AG08395 (cell line): ENCODE measurements around the gene ARHGAP25.

Source experiments
- DNase-seq: peaks from one replicate; pipeline ENCODE4 v3.0.0; 2012; ENCODE audit warnings: mixed read lengths, low spot score

Gene ARHGAP25

DNA sequence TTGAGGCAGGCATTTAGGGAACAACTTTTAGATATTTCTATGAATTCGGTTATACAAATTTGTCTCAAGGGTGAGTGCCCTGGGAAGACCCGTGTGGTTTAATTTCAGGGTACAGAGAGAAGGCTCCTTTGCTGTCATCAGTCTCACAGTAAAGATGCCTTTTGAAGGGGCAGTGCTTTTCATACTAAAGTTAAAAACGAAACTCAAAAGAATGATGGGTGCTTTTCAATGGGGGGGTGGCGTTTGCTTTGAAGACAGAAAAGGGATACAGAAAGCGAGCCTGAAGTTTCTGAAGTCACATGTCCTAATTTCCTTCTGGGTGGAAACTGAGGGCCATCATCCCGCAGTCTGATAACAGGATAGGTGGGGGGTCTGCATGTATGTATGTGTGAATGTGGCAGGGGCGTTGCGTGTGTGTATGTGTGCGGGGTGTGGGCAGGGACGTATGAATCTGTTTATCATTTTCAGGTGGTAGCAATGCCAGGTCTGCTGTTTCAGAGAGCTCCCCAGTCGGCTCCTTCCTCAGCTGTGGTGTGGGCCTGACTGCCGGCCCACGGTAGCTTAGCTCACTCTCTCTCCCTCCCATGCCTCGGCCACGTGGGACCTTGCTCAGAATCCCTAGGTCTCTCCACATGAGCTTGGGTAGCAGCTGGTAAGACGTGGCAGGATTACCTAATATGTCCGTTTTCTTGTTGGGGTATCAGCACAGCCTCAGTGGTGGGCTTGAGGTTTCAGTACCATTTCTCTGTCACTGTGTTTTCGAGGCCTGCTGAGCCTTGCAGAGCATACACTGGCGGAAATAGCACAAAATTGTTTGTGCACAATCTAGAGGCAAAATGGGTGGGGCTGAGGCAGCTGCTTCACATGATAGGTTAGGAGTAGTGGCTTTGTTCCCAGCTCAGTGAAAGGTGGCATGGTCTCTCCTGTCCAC, 32.7 kb downstream of the ARHGAP25 start:
- DNase-seq: no peak

DNA sequence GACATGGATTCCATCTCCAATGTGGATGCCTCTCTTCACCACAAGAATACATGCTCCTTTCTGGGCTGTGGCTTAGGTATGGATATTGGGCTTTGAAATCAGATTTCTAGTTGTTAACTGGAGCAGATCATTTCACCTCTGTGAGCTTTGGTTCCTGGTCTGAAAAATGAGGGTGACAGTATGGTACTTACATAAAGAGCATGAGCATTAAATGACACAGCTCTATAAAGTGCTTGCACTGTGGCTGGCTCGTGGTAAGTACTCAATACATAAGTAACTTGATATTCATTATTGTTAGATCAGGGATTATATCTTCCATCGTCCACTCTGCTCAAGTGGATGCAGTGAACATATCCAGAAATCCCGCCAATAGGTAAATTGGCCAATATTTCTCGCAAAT, 33.4 kb downstream of the ARHGAP25 start:
- DNase-seq: no peak

DNA sequence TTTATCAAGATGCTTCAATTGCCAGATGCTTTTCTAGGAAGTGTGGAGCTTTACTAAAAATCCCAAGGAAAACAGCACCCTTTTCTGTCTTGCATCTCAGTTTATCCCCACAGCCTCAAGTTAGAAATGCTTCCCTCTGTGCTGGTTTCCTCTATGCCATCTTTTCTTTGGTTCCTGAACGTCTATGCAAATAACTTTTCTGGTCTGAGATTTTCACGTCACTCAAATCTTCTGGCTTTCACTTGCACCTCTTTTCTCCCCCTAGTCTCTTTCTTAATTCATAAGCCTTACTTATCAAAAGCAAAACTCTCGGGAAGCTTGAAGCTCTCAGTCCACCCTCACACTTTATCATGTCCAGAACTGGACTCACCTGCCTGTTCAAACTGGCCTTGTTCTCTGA, 33.9 kb downstream of the ARHGAP25 start:
- DNase-seq: no peak

DNA sequence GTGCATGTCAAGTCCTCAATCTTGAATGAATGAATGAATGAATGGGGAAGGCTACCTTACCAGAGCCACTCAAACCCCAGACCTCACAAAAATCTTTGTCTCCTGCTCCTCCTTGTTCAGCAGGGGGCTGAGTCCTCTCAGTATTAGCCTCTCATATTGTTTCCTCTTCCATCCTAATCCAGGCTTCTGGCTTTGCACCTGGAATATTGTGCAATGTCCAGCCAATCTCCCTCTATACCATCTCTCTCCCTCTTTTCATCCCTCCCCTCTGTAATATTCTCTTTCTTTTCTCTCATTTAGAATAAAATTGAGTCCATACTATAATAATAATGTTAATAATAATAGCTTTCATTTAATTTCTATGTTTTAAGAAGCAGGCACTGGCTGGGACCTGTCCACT, 34.3 kb downstream of the ARHGAP25 start:
- DNase-seq: no peak

DNA sequence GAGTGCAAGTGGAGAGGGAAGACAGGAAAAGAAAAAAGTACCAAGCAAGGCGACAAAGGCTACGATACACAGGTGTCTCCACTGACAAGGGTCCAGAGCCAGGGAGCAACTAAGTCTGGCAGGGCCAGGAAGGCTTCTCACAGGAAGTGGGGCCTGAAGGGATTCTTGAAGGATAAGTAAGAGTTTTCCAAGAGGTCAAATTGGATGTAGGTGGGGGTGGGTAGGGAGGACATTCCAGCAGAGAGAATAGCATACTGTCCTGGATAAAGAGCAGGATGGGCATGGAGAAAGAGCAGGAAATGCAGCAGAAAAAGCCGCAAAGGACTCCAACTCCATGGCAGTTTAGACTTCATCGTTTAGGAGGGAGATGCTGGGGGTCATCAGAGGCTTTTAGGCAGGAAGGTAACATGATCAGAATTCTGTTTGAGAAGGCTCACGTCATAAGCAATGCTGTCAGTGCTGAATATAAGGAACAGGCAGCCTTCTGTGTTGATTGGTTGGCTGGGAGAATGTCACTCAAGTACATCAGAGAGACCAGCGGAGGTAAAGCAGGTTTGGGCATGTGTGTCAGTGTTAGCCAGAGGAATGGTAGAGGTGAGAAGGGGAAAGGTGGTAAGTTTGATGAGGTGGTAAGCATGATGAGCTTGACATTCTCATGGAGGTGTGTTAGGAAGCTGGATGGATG, 35.1 kb downstream of the ARHGAP25 start:
- no peak for DNase-seq

DNA sequence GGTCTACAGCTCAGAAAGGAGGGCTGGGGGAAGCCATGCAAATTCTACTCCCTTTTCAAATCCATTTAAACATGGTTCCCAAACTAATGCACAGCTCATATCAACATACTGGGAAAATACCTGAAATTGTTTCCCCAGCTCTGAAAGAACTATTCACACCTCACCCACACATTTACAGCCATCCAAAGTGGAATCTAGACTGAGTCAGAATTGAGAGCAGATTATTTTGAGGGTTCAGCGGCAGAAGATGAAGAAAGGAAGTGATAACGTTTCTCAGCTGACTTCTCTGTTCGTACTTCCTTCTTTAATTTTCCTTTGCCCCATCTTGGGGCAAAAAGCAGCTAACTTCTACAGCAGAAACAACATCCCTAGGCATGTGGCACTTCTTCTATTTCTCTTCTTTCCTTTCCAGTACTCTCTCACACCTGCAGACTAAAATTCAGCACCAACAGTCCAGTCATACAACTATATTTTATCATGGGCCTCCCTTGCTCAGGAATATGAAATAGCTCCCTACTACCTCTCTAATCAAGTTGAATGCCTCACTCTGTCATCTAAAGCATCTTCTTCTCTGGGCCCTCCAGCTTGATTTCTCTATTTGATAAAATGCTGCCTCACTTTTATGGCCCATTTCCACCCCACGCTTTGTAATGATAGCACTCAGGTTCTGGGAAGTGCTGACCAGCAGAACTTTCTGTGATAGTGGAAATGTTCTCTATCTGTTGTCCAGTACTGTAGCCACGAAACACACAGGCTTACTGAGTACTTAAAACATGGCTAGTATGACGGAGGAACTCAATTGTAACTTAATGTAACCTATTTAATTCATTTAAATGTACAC, 35.9 kb downstream of the ARHGAP25 start:
- DNase-seq: no peak

DNA sequence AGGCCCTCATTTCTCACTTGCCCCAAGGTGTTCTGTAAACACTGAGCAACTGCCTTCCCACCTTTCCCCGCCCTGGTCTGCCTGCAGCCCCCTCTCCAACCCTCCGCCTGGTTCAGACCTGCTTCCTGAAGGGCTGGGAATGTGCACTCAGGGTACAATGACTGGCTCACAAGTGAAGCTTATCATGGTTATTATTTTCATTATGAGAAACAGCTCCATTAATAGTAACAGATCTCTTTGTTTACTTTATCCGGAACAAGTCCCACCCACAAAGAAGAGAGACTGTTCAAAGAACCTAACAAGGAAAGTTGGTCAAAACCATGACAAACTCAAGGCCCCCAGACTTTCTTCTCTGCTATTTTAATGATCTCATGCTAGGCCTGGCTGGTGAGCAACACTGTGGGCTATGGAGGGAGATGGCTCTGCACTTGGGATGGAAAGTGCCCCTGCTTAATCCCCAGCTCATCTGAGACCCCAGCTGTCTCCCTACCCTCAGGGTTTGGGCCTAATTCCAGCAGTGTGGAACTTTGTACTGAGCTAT, 36.7 kb downstream of the ARHGAP25 start:
- no peak for DNase-seq

DNA sequence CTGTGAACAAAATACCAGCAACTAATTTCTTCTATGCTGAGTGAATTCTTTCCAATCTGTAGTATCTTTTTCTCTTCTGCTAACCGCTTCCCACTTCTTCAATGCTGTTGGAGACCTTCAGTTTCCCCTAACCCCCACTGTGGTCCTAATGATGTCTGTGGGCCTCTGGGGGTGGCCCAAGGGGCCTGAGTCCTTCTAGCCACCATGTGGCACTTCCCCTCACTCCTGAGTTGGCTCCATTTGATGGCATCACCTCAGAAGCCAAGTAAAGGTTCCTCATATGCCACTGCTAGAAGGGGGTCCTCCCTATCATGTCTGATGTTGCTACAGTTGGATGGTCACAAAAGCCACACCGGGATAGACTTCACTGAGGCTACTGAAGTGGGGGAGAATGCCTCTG, 37.5 kb downstream of the ARHGAP25 start:
- DNase-seq: no peak

DNA sequence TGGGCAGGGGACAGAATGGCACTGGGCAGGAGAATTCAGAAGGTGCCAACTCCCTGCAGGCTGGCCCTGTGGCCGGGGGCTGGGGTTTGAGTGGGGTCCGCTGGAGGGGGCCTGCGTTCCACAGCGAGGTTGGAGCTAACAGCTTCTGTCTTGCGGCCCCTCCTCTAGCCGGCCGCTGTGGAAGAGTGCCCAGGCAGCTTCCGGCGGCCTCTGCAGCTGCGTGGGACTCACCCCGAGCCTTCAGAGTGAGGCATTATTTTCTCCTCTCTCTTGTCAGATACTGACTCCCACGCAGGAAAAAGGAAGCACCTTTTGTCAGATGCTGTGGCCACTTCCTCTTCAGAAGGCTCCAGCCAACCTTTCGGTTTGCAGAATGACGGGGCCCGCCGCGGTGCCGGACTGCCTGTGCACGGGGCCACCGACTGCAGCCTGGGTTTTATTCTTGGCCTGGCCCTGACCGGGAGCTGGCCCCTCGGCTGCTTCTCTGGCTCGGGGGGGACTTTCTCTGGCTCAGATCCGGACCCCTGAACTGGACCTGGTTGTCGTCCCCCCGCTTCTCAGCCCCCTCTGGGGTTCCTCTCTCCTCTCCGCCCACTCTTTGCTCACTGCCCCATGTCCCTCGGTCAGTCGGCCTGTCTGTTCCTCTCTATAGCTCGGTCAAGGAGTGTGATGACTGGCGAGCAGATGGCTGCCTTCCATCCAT, 40.1 kb downstream of the ARHGAP25 start:
- no peak for DNase-seq

DNA sequence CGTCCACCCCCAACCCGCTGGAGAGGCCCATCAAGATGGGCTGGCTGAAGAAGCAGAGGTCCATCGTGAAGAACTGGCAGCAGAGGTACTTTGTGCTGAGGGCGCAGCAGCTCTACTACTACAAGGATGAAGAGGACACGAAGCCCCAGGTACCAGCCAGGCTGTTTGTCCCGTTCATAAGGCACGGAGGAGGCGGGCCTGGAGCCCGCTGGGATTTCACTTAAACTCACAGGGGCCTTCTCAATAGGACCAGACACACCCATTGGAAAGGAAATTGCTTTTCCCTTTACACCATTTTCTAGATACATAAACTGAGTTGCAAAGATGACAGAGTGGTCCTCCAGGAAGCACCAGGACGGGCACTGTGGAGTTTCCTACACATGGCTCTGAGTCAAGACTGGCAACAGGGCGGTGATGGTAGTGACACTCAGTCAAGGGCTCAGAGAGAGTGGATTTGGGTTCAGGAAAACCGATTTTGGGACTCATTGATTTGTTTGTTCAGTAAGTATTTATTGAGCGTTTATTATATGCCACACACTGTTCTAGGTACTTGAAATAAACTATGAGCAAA, 40.7 kb downstream of the ARHGAP25 start:
- no peak for DNase-seq

DNA sequence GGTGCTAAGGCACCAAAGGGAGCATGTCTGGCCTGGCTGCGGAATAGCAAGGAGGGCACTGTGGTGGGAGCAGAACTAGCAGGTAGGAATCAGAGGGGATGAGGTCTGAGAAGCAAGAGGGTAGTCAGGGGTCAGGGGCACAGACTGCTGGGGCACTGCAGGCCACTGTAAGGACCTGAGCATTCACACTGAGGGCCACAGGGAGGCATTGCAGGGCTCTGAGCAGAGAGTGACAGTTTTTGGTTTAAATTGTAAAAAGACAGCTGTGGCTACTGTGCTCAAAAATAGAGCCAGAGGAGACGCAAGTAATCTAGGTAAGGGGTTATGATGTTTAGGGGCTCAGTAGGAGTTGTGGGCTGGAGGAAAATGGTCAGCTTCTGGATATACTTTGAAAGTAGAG, 41.5 kb downstream of the ARHGAP25 start:
- DNase-seq: no peak

DNA sequence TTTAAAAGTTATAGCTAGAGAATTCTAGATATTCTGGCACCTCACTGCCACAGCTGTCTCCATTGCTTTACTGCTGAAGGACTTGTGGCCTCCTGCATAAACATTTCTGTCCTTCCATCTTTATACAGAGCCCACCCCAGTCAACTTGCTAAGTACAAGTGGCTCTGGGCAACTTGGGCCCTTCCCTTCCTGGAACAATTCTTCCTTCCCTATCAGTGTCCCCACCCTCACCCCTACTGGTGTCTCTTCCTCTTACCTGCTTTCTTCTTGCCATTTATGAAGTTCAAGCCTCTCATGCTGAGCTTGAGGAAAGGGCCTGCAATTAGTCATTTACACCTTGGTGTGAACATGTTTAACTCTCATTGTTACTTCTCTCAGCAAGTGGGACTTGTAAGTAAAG, 45.0 kb downstream of the ARHGAP25 start:
- DNase-seq: no peak

DNA sequence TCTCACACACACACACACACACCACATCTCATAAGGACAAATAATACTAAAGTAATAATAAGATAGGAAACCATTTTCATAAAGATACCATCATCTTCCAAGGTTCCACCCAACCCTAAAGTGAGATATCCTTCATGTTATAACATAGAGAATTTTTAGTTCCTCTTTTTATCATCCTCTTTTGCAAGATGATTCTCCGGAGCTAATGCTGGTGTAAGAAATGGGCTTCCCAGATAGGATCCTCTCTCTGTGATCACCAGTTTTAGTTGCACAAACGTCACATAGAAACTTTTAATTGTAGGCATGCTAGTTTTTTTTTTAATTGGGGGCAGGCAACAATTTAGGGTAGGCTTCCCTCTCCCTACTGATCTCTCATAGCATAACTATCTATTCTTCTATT, 49.6 kb downstream of the ARHGAP25 start:
- DNase-seq: no peak

DNA sequence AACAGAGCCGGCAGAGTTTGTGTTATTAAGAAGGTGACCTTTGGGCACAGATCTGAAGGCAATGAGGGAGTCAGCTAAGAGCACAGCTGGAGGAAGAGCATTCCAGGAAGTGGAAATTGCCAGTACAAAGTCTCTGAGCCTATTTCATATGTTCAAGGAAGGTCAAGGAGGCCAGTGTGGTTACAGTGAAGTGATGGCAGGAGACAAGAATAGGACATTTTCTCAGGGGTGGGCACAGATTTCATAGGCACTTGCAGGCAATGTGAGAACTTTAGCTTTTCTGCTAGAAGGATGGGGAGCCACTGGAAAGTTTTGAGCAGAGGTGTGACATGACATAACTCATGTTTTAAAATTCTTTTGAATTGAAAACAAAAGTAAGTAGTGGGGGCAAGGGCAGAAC, 50.3 kb downstream of the ARHGAP25 start:
- DNase-seq: no peak

DNA sequence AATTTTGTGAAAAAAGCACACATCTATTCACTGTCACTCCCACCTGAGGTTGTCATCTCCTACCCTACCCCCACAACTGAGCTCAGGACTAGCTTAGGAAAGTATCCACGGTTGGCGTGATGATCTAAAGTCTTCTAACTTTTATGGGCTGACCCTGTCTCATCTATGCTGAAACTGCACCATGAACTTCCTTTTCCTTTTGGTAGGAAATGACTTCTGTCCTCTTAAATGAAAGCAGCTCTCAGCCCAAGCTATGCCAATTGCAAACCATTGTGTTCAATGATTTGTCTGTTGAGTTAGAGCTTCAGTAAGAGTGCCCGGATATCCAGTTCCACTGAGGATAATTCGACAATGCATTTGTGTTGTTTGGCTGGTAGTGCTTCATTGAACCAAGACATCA, 52.7 kb downstream of the ARHGAP25 start:
- DNase-seq: no peak

DNA sequence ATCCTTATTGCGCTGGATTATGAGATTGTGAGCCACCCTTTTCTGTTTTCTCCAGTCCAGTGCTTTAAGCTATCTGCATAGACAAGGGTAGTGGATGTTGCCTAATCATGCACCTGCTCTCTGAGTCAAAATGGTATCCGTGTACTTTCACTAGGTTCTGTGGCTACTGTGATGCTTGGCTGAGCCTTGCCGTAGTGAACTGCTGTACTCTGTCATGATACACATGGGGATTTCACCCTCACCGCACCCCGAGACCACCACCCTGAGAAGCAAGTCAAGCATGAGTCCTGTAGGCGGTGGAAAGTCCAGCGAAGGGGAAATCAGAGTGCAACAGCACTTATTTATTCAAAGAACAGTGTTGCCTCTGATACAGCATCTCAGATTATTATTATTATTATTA, 55.0 kb downstream of the ARHGAP25 start:
- no peak for DNase-seq

DNA sequence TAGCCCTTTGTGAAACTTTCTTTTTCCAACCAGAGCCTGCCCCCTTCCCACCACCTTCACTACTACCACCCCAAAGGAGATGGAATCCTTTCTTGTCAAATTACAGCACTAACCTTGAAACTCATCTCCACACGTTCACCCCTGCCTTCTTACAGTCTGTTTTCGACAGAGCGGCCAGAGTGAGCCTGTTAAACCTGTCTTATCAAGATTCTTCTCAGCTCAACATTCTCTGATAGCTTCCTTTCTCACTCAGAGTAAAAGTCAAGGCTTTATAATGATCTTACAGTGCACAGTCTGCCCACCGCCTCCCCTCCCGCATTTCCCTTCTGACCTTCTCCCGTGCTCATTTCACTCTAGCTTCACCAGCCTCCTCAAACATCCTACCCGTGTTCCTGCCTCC, 56.0 kb downstream of the ARHGAP25 start:
- no peak for DNase-seq

DNA sequence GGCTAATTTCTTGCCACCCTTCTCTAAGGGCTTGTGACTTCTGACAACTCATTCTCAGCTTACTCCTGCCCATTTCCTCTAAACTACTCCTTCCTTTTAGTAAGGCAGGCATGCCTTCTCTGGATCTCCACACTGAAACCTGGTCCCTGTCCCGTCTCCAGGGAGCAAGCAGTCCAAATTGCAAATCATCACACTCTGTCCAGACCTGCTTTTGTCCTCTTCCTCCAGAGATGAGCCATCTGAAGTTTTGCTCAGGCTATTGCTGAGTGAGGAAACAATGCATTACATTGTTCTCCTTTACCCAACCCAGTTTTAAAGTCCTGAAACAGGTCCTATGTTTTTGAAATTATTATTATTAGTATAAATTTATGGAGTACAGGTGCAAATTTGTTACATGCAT, 57.3 kb downstream of the ARHGAP25 start:
- DNase-seq: no peak

DNA sequence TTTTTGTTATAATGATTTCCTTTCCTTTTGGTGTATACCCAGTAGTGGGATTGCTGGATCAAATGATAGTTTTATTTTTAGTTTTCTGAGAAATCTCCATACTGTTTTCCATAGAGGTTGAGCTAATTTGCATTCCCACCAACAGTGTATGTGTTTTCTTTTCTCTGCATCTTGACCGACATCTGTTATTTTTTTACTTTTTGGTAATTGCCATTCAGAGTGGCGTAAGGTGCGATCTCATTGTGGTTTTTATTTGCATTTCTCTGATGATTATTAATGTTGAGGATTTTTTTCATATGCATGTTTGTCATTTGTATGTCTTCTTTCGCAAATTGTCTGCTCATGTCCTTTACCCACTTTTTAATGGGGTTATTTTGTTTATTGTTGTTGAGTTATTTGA, 58.1 kb downstream of the ARHGAP25 start:
- no peak for DNase-seq

DNA sequence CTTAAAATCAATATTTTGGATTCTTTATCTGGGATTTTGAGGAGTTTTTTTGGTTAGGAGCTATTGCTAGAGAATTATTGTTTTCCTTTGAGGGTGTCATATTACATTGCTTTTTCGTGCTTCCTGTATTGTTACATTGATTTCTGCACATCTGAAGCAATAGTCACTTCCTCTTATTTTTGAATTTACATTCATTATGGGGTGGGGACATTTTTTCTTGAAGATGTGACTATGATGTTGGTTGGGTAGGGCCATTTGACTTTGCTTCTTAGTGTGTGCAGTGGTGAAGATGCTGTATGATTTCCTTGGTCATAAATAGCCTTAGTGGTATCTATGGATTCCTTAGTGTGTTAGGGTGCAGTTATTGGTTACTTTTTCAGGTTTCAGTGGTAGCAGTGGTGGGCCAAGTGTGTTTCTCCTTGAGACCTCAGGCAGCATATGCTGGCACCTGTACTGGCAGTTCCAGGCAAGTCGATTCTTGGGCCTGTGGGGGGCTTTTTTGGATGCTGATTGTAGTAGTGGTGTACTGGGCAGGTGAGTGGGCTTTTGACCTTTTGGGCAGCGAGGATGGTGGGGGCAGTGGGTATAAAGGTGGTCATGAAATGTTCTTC, 61.8 kb downstream of the ARHGAP25 start:
- DNase-seq: no peak

DNA sequence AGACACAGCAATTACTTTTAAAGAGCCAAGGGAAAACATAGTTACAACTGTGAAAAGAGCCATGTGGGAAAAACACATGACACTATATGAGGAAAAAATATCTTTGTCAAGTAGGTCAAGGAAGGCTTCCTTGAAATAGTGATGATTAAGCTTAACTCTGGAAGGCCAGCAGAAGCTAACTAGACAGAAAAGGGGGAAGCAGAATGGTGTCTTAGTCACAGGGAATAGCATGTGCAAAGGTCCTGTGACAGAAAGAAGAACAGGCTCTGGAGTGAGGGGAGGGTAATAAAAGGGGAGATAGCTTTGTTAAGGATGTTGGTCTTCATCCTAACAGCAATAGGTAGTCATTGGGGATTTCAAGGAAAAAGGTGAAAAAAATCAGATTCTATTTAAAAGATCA, 64.0 kb downstream of the ARHGAP25 start:
- DNase-seq: no peak
